CMK (cell line): ENCODE results near the gene CCDC73.
"Not testable (repeated sequence)": the region's sequence is repeated elsewhere in the genome, so short reads cannot be mapped to it uniquely, and the experiment has no call there.

Source experiments
- DNase-seq: peaks from one replicate; pipeline ENCODE4 v3.0.0-alpha.2; 2010; ENCODE audit warnings: low read depth

Gene CCDC73

GRCh38 chr11:32796425-32796824, 2.0 kb upstream of the CCDC73 start:
- DNase-seq, result no peak

- DNase-seq, result no peak
Measured at GRCh38 chr11:32792948-32793475, 1.4 kb downstream of the CCDC73 start.

GRCh38 chr11:32792111-32792947, 2.1 kb downstream of the CCDC73 start:
- no peak for DNase-seq

GRCh38 chr11:32790916-32791315, 3.5 kb downstream of the CCDC73 start:
- DNase-seq, result no peak

GRCh38 chr11:32786811-32787210, 7.7 kb downstream of the CCDC73 start:
- no peak for DNase-seq

- no peak for DNase-seq
Measured at GRCh38 chr11:32785262-32785661, 9.2 kb downstream of the CCDC73 start.

GRCh38 chr11:32781721-32782120, 12.7 kb downstream of the CCDC73 start:
- no peak for DNase-seq

- not testable (repeated sequence) for DNase-seq
Measured at GRCh38 chr11:32780839-32781238, 13.6 kb downstream of the CCDC73 start.

GRCh38 chr11:32779136-32779535, 15.3 kb downstream of the CCDC73 start:
- no peak for DNase-seq

GRCh38 chr11:32775908-32776307, 18.6 kb downstream of the CCDC73 start:
- DNase-seq, result no peak

GRCh38 chr11:32774081-32774480, 20.4 kb downstream of the CCDC73 start:
- no peak for DNase-seq

- no peak for DNase-seq
Measured at GRCh38 chr11:32772731-32773130, 21.7 kb downstream of the CCDC73 start.

GRCh38 chr11:32761774-32762173, 32.7 kb downstream of the CCDC73 start:
- DNase-seq, result not testable (repeated sequence)

- no peak for DNase-seq
Measured at GRCh38 chr11:32758291-32758690, 36.2 kb downstream of the CCDC73 start.

GRCh38 chr11:32753181-32753580, 41.3 kb downstream of the CCDC73 start:
- DNase-seq, result not testable (repeated sequence)

- DNase-seq, result no peak
Measured at GRCh38 chr11:32752001-32752400, 42.5 kb downstream of the CCDC73 start.

GRCh38 chr11:32751381-32751780, 43.1 kb downstream of the CCDC73 start:
- DNase-seq, result no peak

- no peak for DNase-seq
Measured at GRCh38 chr11:32729976-32730375, 64.5 kb downstream of the CCDC73 start.

GRCh38 chr11:32723332-32723731, 71.1 kb downstream of the CCDC73 start:
- DNase-seq, result no peak

- DNase-seq, result no peak
Measured at GRCh38 chr11:32722255-32722654, 72.2 kb downstream of the CCDC73 start.

- DNase-seq, result no peak
Measured at GRCh38 chr11:32713496-32713895, 81.0 kb downstream of the CCDC73 start.

GRCh38 chr11:32708978-32709377, 85.5 kb downstream of the CCDC73 start:
- DNase-seq, result not testable (repeated sequence)

GRCh38 chr11:32706985-32707741, 87.3 kb downstream of the CCDC73 start:
- no peak for DNase-seq
